Fibroblast of skin of right quadriceps (primary cell): ENCODE measurements around the gene ERBB4.
"Not testable (repeated sequence)": the region's sequence is repeated elsewhere in the genome, so short reads cannot be mapped to it uniquely, and the experiment has no call there.

Experiments used
- DNase-seq: peaks from one replicate; pipeline ENCODE4 v3.0.0-alpha.2; 2013

ERBB4 gene

DNA sequence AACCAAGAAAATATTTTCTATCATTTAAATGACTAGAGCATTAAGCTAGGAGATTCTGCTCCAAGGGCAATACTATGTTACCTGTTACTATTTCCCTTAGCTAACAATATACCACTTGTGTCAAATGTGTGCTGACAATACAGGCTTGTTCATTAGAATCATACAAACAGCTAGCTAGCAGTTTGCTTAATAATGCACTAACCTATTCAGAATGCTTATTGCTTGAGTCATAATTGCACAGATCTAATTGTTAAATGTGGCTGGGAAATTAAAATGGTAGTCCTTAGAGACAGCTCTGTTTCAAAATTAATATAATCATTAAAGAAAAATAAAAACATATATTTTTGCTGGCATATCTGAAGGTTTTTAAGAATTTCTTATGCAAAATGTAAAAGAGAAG is 344.2 kb downstream of the ERBB4 start:
- no peak for DNase-seq

DNA sequence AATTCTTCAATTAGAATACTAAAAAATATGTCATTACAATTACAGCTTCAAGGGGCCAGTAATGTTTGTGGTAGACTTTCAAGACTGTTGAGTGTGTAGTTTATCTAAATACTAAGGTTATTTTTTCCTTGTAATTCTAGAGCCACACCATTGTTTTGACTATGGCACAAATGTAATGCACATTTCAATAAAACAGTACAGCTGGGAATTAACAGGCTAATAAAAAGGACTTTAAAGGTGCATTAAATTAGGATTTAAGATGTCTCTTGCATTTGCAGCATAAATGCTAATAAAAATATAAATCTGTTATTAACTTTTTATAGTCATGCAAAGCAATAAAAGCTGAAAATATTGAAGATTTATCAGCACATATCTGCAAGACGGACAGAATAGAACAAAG is 344.8 kb downstream of the ERBB4 start:
- DNase-seq, result no peak

DNA sequence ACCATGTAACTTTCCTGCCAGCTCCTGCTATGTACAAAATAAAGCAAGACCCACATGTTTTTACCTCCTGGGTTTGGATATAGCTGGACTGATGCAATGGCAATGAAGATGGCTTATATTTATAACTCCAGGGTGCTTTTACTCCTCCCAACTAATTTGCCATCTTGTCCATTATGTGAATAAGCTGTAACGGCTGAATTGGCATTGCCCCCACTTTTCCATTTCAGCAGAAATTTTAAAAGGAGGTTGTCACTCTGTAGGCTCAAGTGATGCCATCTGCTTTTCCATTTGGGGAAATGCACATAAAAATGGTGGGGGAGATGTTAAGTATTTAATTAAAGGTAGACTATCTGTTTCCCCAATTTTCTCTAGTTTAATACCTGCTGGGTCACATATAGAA is 345.5 kb downstream of the ERBB4 start:
- no peak for DNase-seq

DNA sequence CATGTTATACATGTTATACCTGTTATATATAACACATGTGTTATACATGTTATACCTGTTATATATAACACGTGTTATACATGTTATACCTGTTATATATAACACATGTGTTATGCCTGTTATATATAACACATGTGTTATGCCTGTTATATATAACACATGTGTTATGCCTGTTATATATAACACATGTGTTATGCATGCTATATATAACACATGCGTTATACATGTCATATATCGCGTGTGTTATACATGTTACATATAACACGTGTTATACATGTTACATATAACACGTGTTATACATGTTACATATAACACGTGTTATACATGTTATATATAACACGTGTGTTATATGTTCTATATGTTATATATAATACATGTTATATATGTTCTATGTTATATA is 347.2 kb downstream of the ERBB4 start:
- DNase-seq, result not testable (repeated sequence)

DNA sequence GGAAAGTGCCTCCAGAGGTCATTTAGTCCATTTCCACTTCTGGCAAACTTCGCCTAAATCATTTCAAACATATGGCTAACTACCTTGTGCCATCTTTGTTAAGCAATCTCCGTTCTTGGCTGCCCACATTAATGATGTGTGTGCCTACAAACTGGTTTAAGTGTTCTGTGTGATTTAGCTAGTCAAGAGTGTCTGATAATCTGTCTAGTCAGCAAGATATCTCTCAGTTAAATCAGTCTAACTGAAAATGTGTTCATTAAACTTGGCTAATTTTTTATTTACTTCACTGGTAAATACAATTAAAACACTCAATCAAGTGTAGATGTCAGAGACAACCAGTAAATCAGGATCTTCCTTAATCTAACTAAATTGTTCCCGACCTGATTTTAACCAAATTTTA is 352.4 kb downstream of the ERBB4 start:
- no peak for DNase-seq

DNA sequence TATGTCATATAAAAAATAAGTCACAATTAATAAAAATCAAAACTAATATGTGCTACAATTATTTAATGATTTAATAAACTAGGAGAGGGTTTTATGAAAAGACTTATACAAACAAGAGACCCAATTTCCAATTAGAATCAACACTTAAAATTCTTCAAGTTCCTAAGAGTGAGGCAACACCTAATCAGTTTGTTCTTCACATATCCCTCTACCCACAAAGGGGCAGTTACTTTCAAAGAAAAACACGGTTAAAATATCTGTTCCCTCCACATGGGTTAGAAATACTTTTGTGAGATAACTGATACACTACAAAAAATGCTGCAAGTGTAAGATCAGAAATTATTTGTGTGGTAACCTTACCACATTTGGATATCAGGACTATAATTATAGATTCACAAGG is 357.0 kb downstream of the ERBB4 start:
- DNase-seq, result no peak

DNA sequence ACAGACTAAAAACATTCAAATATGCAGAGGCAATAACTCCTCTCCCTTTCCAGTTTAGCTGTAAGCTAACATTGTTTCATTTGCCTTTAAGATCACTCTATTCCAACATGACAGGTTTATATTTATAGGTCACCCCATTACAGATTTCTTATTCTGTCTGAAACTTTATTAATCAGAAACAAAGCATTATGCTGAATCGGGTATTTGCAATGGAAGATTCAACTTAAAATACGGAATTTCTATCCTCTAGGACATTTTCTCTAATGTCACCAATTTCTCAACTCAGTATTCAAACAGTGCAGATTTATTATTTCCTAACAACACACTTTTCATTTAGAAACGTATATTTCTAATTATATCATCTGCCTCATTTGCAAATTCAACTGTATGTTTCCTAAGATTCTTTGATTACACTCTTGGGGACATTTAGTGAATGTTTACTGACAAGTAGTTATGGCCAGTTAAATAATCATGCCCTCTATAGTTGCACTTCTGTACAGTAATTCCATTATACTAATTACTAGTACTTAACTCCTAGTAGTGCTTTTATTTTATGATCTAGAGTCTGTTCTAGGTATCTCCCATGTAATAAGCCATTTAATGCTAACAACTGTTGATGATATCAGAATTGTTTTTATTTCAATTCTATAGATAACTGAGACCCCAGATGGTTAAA is 358.1 kb downstream of the ERBB4 start:
- DNase-seq, result no peak

DNA sequence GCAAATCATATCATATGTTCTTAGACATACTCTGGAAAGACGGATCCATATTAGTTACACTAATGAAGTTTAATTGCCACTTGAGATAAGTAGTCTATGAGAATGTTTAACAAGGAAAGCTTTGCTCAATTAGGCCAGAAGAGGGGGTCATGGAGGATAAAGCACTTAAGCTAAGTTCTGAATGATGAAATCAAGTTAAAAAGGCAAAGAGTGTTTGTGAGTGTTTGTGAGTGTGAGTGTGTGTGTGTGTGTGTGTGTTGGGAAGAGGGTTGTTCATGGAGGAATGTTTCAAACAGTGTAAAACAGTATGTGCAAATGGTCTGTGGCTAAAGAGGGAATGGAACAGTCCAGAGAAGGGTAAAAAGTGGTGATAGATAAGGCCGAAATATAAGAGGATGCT is 360.9 kb downstream of the ERBB4 start:
- peak; percentile 1 for DNase-seq

DNA sequence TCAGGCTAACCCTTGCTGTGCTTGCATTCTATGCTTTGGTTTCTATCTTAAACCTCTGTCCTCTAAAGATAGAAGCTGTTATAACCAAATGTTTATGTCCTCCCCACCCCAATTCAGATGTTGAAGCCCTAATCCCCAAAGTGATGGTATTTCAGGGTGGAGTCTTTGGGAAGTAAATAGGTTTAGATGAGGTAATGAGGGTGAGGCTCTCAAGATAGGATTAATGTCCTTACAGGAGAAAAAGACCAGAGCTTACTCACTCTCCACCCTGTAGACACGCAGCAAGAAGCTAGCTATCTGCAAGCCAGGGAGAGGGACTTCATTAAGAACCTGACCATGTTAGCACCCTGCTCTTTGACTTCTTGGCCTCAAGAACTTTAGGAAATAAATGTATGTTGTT is 362.5 kb downstream of the ERBB4 start:
- no peak for DNase-seq

DNA sequence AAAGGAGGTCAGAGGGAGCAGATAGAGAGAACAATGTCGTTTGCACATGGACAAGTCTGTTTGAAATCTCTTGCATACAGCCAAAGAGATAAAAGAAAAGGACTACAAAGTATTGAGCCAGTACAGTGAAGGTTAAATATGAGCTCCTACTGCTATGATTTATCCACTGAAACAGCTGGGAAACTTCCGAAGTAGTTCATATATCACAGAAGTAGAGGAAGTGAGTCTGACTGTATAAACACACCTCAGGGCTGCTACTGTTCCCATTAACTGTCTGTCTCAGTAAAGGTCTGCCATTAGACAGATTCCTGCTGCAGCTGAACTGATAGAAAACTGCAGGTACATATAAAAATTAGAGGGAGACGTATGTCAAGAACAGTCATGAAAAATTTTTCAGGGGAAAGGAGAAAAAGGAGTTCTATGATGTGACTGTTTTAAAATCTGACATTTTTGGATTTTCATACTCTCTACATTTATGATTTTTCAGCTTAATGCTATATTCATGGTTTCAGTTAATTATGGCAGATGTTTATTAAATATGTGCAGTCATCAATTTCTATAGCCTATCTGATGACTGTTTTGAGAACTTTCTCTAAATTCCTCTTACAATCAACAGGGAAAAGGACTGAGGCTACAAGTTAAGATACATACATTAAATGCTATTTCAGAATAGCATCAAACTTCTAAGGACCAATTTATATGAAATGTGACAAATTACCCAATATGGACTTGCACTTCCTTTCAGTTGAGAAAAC is 364.7 kb downstream of the ERBB4 start:
- DNase-seq, result no peak

DNA sequence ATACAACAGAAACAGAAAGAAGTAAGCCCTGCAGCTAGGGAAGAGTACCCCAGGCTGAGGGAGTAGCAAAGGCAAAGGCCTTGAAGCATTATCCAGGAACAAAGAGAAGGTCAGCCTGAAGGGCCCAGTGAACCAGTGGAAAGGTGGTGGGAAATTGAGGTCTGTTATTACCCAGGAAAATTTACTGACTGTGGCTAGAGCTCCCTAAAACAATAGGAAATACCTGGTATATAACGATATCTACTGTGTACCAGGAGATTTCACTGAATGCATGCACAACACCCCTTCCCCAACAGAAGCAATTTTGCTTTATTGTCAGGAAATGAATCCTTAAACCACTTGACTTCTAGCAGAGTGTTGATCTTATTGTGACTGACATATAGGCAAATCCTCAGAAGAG is 365.3 kb downstream of the ERBB4 start:
- DNase-seq, result no peak

DNA sequence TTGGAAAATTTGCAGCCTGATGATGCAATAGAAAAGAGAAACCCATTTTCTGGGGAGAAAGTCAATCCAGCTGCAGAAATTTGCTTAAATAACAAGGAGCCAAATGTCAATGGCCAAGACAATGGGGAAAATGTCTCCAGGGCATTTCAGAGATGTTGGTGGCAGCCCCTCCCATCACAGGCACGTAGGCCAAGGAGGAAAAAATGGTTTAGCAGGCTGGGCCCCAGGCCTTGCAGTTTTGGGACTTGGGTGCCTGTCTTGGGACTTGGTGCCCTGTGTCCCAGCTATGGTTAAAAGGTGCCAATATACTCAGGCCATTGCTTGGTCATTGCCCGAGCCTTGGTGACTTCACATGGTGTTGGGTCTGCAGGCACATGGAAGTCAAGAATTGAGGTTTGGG is 368.2 kb downstream of the ERBB4 start:
- DNase-seq, result no peak

DNA sequence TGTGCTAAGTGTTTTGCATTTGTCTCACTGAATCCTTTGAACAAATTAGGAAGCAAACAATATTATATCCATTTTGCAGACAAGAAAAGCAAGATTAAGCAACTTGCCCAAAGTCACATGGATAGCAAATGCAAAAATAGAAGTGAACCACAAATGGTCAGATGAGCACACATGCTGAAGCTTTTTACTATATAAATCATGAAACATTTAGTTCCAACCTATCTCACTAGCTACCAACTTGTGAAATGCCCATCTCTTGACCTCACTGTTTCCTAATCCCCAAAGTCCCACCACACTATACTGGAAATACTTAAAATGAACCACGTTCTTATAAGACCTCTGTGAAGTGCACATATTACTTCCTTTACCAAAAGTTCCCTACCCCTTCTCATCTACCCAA is 380.5 kb downstream of the ERBB4 start:
- DNase-seq, result no peak

DNA sequence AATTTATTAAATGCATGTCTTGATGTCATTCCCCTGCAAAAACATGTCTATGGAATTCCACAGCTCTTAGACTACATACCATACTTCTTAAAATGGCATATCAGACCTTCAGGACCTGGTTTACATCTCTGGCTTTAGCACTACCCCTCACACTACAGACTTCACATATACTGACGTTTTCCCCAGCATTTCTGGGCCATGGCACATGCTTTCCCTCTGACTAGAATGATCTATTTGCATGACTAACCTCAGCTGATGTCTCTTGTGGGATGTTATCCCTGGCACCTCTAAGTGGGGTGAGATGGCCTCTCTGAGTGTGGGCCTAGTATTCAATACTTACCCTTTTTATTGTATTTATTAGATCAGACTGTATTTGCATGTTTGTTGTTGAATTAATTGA is 381.6 kb downstream of the ERBB4 start:
- peak; percentile 38 for DNase-seq

DNA sequence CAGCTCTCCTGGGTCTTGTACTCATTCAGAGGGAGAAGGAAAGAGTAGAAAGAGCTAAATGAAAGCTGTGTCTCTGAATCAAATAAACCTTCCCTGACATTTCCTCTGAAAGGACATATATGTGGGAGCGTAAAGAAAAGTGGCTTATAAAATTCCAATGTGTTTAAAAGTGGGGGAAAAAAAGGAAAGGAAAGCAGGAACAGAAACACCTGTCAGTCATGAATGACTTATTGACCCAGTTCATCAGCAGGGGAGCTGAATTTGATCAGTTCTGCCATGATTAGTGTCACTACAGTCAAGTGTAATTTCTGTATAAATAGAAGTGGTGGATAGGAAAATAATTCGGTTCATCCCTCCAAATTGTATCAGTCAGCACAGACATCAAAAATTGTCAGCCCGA is 382.5 kb downstream of the ERBB4 start:
- no peak for DNase-seq

DNA sequence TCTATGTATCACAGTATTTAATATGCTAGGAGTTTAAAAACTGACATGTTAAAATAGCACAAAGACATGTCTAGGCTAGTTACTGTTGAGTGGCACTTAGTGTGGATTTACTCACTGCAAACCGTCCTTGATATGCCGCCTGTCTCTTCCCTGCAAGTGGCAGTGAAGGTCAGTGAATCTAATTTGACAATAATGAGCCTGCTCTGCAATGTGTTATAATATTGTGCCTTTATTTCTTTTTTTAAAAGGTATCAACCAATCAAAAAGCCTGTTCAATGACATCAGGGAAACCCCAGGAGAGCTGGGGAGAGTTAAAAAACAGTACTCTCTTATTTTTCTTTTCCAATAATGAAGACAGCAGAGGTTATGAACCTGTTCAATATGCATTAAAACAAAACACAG is 384.1 kb downstream of the ERBB4 start:
- no peak for DNase-seq

DNA sequence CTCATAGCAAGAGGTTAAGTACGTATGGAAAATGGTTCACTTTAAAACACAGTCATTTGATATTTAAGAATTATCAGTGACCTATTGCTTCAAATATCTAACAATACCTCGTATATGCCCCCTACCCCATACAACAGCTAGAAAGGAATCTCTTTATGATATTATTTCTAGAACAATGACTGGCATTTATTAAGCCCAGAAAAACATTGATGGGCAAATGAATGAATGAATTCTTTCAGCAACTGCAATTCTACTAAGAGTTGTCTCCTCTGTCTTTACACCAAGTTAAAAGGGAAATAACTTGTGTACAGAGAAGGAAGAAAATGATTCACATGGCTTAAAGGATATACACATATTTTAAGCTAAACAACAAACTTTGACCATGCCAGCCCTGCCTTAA is 384.7 kb downstream of the ERBB4 start:
- DNase-seq, result no peak

DNA sequence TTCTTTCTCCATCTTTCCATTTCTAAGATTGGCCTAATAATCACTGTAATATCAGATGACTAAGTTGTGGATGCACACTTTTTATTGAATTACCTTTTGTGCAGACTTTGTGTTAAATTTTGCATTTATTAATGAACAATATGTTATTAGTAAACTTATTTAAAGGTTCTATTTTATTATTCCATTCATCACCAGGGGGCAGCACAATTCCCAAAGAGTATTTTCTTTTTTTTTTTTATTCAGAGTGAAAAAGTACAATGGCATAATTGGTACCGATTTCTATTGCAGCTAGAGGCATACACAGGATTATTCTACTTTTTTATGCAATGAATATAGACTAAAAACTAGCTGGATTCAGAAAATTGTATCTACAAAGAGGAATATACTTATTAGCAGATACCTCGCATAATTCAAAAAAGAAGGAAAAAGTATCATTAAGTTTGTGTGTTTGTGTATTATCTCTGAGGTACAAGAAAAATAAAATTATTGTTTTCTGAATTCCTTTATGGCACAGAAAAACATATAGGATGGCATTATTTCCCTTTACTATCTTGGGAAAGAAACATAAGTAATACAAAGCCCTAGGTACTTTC is 390.6 kb downstream of the ERBB4 start:
- DNase-seq, result peak; percentile 17

DNA sequence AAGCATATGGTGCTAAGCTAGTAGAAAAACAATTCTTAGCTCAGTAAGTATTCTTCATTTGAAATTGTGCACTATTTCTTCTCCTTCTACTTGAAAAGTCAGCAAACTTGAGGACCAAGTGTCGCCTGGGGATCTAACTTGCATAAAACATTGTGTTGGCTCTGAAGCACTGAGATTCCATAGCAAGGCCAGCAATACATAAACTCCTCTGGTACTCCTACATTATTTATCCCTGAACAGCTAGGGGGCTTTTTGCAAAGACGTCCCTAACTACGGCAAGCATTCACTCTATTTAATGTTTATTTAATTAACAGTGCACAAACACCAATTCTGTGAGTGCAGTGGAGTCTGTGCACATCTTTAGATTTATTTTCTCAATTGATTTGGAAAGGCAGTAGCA is 392.2 kb downstream of the ERBB4 start:
- no peak for DNase-seq

DNA sequence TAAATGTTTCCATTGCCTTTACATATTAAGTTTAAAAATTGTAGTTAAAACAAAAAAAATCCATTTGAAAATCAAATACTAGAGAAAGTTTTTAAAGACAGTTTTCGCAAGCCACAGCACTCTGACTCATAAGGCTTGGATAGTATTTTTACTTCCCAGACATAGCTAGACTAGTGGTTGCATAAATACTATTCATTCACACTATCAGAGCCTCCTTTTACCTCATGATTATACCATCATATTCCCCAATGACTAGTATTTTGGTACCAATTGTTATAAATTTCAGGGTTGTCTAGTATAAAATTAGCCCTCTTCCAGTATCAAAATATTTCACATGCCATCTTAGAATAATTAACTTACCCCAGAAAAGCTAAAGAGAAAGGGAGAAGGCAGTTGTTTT is 393.5 kb downstream of the ERBB4 start:
- peak; percentile 17 for DNase-seq

DNA sequence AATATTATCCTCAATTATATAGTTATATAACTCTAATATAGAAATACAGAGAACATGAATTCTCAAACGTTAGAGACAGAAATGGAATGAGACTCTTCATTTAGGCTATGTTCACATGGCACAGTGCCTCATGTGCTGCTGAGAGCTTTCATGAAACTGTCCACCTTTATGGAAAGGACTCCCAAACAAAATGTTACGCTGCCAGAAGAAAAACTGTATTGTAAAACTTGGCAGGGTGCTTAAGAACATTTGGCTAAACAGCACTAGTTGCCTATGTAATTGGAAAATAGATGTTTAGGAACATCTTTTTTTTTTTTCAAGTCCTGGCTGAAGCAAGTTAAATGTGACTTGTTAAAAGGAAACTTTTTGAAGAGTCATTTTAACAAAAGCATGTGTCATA is 396.0 kb downstream of the ERBB4 start:
- no peak for DNase-seq

DNA sequence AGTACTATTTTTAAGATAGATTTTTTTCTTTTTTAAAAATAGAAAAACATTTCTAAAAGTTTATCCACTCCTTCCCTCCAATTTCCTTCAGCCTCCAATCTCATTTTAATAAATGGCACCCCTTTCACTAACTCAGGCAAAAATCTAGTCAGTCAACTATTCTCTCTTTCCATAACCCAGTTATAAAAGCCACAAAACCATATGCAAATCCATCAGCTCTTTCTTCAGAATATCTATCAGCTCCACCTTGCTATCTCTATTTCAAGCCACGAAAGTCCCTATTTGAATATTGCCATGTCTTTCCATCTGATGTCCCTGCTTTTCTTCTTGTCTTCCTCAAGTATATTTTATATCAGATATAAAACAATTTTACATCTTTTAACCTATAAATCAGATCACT is 397.1 kb downstream of the ERBB4 start:
- no peak for DNase-seq

DNA sequence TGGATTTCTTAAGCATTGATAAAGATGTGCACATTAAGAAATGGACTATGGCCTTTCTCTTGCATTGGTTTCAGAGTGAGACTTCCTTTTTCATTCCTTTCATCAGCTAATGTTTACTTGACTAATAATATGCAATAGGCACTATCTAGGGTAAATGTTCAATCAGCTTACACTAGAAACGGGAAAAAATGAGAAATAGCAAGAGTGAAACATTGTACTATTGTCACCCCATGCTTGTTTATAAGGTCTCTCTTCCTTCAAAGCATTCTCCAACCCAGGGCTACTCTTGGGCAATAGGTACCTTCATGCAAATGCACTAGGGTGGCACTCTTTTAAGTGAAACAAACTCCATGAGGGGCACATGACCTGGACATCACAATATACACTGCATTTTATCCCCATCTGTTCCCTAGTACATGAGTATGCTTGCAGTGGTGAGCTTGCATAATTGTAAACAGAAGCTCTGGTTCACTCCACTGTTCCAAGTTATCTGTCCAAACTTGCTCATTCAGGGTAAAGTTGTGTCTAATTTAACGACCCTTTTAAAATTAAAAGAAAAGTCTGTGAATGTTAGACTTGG is 402.3 kb downstream of the ERBB4 start:
- no peak for DNase-seq

DNA sequence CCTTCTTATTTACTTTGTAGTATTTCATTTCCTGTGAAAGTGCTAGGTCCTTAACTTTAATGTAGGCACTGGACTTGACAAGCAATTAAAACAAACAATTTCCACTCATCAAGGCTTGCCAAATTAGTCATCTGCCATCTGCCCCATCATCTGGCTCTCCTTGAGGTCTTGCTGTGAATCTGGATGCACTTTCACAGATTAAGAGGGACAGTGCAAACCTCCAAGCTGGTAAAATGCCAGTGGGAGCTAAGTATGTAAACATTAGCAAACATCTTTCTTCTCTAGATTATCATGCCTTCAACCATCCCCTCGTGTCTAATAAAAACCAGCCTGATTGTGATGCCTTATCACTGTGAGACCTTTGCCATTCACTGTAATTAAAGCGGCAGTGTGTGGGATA is 402.9 kb downstream of the ERBB4 start:
- no peak for DNase-seq
